ENCODE results near the gene ULK2.

ULK2 gene

GRCh38 chr17:19867329-19868078, at the start of gene ULK2:
TSS of gene ULK2 (minus strand) at chr17:19867936. CDS start at chr17:19867417, 519 bp downstream.
- Histone ChIP-seq H3F3A (ENCODE audit: insufficient read depth, low read length) (no peaks in the 10 kb centered on the region), H3K4me2 (ENCODE audit: low read length) (no peak within 1 kb of the TSS), H3K9me2 (ENCODE audit: low read depth, low read length) (no peaks in the 10 kb centered on the region), H2AFZ (ENCODE audit: low read length) (no peak within 1 kb of the TSS), H3K36me3 (ENCODE audit: insufficient read depth, low read length) (no peaks in the 10 kb centered on the region), H3K9ac (ENCODE audit: low read length) (no peak within 1 kb of the TSS), H3K27ac (ENCODE audit: low read depth, low read length, poor library complexity, severe bottlenecking) (no peak within 1 kb of the TSS), H3K4me3 (ENCODE audit: low read depth, low read length, poor library complexity, severe bottlenecking) (no peak within 1 kb of the TSS), H3K4me1 (ENCODE audit: insufficient read depth, low read length, severe bottlenecking) (no peaks in the 10 kb centered on the region), H3K27me3 (ENCODE audit: insufficient read depth, low read length) (no peaks in the 10 kb centered on the region), H4K20me1 (ENCODE audit: insufficient read depth, low read length) (no peaks in the 10 kb centered on the region), H3K9me3 (ENCODE audit: low read length) (no peaks in the 10 kb centered on the region), H3K79me2 (ENCODE audit: insufficient read depth, low read length) (no peaks in the 10 kb centered on the region)
- no peak for TF ChIP-seq EZH2 (IDR thresholded peaks at IDR 0.05; ENCODE audit: borderline replicate concordance, low read length)
- TF ChIP-seq CTCF (IDR thresholded peaks at IDR 0.05; ENCODE audit: low read length): no peak

- Histone ChIP-seq H3K79me2 (ENCODE audit: insufficient read depth, low read length) (no peaks in the 10 kb centered on the region), H3F3A (ENCODE audit: insufficient read depth, low read length) (no peaks in the 10 kb centered on the region), H3K9ac (ENCODE audit: low read length) (no peak overlapping the region), H3K27me3 (ENCODE audit: insufficient read depth, low read length) (no peaks in the 10 kb centered on the region), H3K27ac (ENCODE audit: low read depth, low read length, poor library complexity, severe bottlenecking) (no peak overlapping the region), H3K4me2 (ENCODE audit: low read length) (no peak overlapping the region), H3K9me3 (ENCODE audit: low read length) (no peaks in the 10 kb centered on the region), H3K9me2 (ENCODE audit: low read depth, low read length) (no peaks in the 10 kb centered on the region), H3K4me1 (ENCODE audit: insufficient read depth, low read length, severe bottlenecking) (no peaks in the 10 kb centered on the region), H2AFZ (ENCODE audit: low read length) (no peak overlapping the region), H3K36me3 (ENCODE audit: insufficient read depth, low read length) (peaks cover 65% of the 10 kb centered on the region), H4K20me1 (ENCODE audit: insufficient read depth, low read length) (no peaks in the 10 kb centered on the region), H3K4me3 (ENCODE audit: low read depth, low read length, poor library complexity, severe bottlenecking) (no peak overlapping the region)
- no peak for TF ChIP-seq EZH2 (IDR thresholded peaks at IDR 0.05; ENCODE audit: borderline replicate concordance, low read length)
- TF ChIP-seq CTCF (IDR thresholded peaks at IDR 0.05; ENCODE audit: low read length): no peak
Observed at GRCh38 chr17:19915245-19915978, 47.7 kb upstream of the ULK2 start.

- Histone ChIP-seq H3F3A (ENCODE audit: insufficient read depth, low read length) (no peaks in the 10 kb centered on the region), H4K20me1 (ENCODE audit: insufficient read depth, low read length) (no peaks in the 10 kb centered on the region), H3K9ac (ENCODE audit: low read length) (no peak overlapping the region), H3K4me2 (ENCODE audit: low read length) (no peak overlapping the region), H3K36me3 (ENCODE audit: insufficient read depth, low read length) (peaks cover 64% of the 10 kb centered on the region), H3K27me3 (ENCODE audit: insufficient read depth, low read length) (no peaks in the 10 kb centered on the region), H3K27ac (ENCODE audit: low read depth, low read length, poor library complexity, severe bottlenecking) (no peak overlapping the region), H3K9me3 (ENCODE audit: low read length) (no peaks in the 10 kb centered on the region), H2AFZ (ENCODE audit: low read length) (no peak overlapping the region), H3K9me2 (ENCODE audit: low read depth, low read length) (no peaks in the 10 kb centered on the region), H3K4me3 (ENCODE audit: low read depth, low read length, poor library complexity, severe bottlenecking) (no peak overlapping the region), H3K4me1 (ENCODE audit: insufficient read depth, low read length, severe bottlenecking) (no peaks in the 10 kb centered on the region), H3K79me2 (ENCODE audit: insufficient read depth, low read length) (no peaks in the 10 kb centered on the region)
- TF ChIP-seq CTCF (IDR thresholded peaks at IDR 0.05; ENCODE audit: low read length): no peak
- no peak for TF ChIP-seq EZH2 (IDR thresholded peaks at IDR 0.05; ENCODE audit: borderline replicate concordance, low read length)
Observed at GRCh38 chr17:19911033-19911432, 43.3 kb upstream of the ULK2 start.

Data from OCI-LY1 (cell line).